GM19099 (cell line): ENCODE measurements around the gene DHRS7B.

Experiments
- POLR2A ChIP-seq: IDR thresholded peaks from 3 replicates; pipeline ENCODE4 v1.6.1; 2011; ENCODE audit warnings: low read depth; ENCODE audit not compliant: insufficient read length; ENCODE audit errors: extremely low read depth

Gene DHRS7B

GRCh38 chr17:21223086-21223485 is 96.3 kb downstream of the DHRS7B start:
- no peak for TF ChIP-seq POLR2A

DNA sequence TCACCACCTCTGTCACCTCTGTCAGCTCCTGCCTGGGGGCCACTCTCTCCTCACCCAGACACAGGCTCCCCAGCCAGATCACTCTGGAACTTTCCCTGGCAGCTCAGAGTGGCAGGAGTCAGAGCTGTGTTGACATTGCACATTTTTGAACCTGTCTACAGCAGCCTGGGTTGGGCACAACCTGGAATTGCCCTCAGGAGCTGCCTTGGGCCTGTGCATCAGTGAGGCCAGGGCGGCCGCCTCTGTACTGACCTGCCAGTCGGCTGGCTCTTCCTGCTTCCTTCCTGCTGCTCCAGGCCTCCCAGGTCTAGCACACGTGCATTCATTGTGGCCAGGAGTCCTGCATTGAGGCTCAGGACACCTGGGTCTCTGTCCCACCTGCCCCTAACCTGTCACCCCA is 101.3 kb downstream of the DHRS7B start:
- no peak for TF ChIP-seq POLR2A

- TF ChIP-seq POLR2A: no peak
Observed at GRCh38 chr17:21228845-21229244, 102.1 kb downstream of the DHRS7B start.

DNA sequence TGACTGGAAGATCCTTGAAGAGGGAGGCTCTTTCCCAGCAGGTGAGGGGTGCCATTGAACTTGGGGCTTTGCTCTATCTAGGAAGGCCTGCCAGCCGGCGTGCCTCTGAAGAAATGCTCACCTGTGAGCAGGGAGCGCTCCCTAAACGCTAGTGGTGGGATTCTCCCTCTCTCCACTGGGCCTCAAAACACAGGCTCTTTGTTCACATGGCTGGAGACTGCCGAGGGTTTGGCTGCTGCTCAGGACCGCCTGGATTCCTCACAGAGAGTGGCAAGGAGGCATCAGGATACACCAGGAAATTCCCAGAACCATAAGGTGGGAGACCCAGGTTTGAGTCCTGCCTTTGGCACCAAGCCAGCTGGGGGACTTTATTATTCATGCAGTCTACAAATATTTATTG is 104.8 kb downstream of the DHRS7B start:
- no peak for TF ChIP-seq POLR2A

DNA sequence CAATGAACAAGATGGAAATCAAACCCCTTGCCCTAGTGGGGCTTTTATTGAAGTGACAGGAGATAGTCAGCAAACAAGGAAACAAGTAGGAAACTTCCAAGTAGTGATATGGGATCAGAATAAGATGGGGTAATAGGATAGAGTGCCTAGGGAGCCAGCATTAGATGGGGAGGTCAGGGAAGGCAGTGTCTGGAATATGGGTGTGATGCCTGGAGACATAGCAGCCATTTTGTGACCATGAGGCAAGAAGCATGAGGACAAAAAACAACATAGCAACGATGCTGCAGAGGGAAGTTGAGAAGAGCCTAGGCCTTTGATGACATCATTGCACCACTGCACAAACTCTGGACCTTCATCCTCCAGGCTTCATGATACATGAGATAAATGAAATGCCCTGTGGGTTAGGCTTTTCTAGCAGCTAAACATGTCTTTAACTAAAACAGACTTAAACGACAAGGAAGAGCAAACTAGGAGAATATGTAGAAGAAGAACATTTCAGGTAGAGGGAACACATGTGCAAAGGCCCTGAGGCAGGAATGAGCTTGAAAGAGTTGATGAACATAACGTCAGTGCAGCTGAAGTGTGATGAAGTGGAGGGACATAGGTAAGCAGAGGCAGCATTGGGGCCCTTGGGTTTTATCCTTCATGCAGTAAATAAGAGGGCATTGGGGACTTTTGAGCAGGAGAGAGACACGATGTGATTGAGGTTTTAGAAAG is 105.4 kb downstream of the DHRS7B start:
- TF ChIP-seq POLR2A: no peak

DNA sequence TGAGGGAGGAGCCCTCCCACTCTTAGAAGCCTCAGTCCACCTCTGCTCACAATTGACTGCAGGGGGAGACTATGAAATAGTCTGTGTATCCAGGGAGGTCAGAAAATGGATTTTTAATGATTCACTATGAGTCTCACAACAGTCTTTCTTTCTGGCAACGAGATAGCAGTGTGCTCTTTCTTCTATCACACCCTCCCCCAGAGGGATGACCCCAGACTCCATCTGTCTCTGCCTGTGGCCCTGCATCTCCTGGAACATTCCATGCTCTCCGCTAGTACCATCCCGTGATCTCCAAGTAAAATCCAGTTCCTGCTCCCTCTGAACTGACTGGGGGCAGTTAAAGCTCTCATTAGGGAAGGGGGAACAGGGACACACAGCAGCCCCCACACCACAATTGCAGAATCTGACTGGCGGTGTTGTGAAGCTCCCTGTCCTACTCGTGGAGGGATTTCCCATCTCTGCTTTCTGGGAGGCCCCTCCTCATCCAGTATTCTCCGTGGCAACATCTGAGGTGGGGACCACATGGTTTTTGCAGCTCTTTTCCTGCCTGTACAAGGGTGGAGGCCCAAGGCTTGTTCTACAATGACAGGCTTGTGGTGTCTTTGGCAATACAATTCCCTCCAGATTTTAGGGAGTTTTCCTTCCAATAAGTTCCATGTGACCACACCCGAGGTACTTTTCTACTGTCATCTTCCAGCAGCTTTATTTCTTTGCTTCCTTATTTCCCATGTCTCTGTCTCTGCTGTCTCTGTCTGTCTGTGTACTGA is 107.0 kb downstream of the DHRS7B start:
- no peak for TF ChIP-seq POLR2A

GRCh38 chr17:21235921-21236320 is 109.2 kb downstream of the DHRS7B start:
- TF ChIP-seq POLR2A: no peak

GRCh38 chr17:21239680-21240368 is 113.1 kb downstream of the DHRS7B start:
- TF ChIP-seq POLR2A: no peak

DNA sequence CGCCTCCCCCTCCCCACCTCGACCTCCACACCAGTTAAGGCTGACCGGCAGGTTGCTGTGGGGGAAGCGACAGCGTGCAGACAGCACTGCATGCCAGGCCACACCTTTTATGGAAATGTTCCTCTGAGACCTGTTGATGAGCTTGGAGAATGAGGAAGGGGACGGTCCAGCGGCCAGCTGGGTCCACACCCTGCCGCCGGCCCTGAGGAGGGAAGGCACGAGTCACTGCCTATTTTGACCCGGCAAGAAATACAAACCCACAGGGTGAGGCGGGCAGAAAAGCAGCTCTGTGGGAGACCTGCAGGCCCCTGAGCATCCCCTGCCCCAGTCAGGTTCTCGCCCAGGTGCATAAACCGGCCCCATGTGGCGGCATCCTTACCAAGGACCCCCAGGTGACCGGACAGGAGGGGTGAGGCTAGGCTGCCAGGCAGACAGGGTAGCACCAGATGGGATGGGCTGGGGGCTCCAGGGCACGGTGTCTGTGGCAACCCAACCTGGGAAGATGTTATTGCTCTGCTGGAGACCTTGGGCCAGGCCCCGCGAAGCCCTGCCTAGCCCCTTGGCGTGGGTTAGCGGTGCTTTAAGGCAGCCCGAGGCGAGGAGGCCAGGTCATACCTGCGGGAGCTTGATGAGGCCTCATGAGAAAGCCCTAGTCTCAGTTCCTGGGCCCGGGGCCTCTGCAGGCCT is 113.7 kb downstream of the DHRS7B start:
- no peak for TF ChIP-seq POLR2A
